Right lobe of liver (tissue), 4 donors: ENCODE results near the gene CCDC152.

Source experiments
- CTCF ChIP-seq, 4 donors: fragments of 200-600 bp in 3 of 4; fragments of 450-650 bp in 1 of 4; IDR thresholded peaks; one replicate each; pipeline versions ENCODE4 v1.5.1 to v1.8.0; 2016 to 2022; ENCODE audit warnings: antibody characterized with exemption in 4 of 4, mild to moderate bottlenecking in 2 of 4
- POLR2A ChIP-seq: fragments of 450-650 bp; IDR thresholded peaks from one replicate; pipeline ENCODE4 v1.6.1; 2017; ENCODE audit warnings: antibody characterized with exemption, mild to moderate bottlenecking
- donor health status: DM: no; HTN: no; CAD: no.
- donor health status: DM: no; HTN: no; CAD: no.
- donor health status: DM: no; HTN: yes; CAD: no.

GRCh38 chr5:42806701-42807262, 50.2 kb downstream of the CCDC152 start:
- TF ChIP-seq CTCF (IDR thresholded peaks at IDR 0.05) (no peak), POLR2A (no peak)
